ENCODE results near the gene KCNE1.
"Not testable (repeated sequence)": the region's sequence is repeated elsewhere in the genome, so short reads cannot be mapped to it uniquely, and the experiment has no call there.

DNA sequence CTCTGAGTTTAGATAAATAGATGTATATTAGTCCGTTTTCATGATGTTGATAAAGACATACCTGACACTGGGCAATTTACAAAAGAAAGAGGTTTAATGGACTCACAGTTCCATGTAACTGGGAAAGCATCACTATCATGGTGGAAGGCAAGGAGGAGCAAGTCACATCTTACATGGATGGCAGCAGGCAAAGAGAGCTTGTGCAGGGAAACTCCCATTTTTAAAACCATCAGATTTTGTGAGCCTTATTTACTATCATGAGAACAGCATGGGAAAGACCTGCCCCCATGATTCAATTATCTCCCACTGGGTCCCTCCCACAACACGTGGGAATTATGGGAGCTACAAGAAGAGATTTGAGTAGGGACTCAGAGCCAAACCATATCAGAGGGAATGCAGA, 42.7 kb upstream of the KCNE1 start:
- not testable (repeated sequence) for TF ChIP-seq ZFX (IDR thresholded peaks at IDR 0.05; ENCODE audit: borderline replicate concordance)
- TF ChIP-seq, protein P1, sequence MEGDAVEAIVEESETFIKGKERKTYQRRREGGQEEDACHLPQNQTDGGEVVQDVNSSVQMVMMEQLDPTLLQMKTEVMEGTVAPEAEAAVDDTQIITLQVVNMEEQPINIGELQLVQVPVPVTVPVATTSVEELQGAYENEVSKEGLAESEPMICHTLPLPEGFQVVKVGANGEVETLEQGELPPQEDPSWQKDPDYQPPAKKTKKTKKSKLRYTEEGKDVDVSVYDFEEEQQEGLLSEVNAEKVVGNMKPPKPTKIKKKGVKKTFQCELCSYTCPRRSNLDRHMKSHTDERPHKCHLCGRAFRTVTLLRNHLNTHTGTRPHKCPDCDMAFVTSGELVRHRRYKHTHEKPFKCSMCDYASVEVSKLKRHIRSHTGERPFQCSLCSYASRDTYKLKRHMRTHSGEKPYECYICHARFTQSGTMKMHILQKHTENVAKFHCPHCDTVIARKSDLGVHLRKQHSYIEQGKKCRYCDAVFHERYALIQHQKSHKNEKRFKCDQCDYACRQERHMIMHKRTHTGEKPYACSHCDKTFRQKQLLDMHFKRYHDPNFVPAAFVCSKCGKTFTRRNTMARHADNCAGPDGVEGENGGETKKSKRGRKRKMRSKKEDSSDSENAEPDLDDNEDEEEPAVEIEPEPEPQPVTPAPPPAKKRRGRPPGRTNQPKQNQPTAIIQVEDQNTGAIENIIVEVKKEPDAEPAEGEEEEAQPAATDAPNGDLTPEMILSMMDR (IDR thresholded peaks at IDR 0.05) = not testable (repeated sequence)

Data from 22Rv1 (cell line).